ENCODE data around the gene AFP. TPM values are rescaled to one million over a fixed set of nuclear protein-coding genes. Genes with fewer than 3 reads are reported as not detected.

AFP gene
- total RNA-seq, 1 donor from 2014 or later: not detected

DNA sequence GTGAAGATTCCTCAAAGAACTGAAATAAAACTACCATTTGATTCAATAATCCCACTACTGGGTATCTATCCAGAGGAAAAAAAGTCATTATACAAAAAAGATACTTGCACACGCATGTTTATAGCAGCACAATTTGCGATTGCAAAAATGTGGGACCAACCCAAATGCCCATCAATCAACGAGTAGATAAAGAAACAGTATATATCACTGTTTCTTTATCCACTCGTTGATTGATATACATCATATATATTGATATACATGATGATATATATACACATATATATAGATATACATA, 13.6 kb upstream of the AFP start:
- H3K9ac ChIP-seq: no peak overlapping the region
- H3K27me3 ChIP-seq: no peaks in the 10 kb centered on the region
- H3K27me3 Mint-ChIP-seq (ENCODE audit: insufficient read depth, low read depth): peaks cover 5% of the 10 kb centered on the region
- H4K20me1 ChIP-seq (ENCODE audit: low read depth): no peaks in the 10 kb centered on the region
- no peak overlapping the region for H2AFZ ChIP-seq (replicated peaks)
- H3K36me3 ChIP-seq: no peaks in the 10 kb centered on the region
- H3K4me3 ChIP-seq: no peak overlapping the region
- no peak overlapping the region for H3K27ac Mint-ChIP-seq
- H3K27ac ChIP-seq: no peak overlapping the region
- TF ChIP-seq, protein P1, sequence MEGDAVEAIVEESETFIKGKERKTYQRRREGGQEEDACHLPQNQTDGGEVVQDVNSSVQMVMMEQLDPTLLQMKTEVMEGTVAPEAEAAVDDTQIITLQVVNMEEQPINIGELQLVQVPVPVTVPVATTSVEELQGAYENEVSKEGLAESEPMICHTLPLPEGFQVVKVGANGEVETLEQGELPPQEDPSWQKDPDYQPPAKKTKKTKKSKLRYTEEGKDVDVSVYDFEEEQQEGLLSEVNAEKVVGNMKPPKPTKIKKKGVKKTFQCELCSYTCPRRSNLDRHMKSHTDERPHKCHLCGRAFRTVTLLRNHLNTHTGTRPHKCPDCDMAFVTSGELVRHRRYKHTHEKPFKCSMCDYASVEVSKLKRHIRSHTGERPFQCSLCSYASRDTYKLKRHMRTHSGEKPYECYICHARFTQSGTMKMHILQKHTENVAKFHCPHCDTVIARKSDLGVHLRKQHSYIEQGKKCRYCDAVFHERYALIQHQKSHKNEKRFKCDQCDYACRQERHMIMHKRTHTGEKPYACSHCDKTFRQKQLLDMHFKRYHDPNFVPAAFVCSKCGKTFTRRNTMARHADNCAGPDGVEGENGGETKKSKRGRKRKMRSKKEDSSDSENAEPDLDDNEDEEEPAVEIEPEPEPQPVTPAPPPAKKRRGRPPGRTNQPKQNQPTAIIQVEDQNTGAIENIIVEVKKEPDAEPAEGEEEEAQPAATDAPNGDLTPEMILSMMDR (IDR thresholded peaks at IDR 0.05): no peak
- TF ChIP-seq EZH2 (IDR thresholded peaks at IDR 0.05): no peak
- no peak for TF ChIP-seq EZH2phosphoT487 (IDR thresholded peaks at IDR 0.05)
- H3K4me1 ChIP-seq: no peaks in the 10 kb centered on the region
- H3K4me3 Mint-ChIP-seq: no peak overlapping the region
- no peaks in the 10 kb centered on the region for H3K9me3 ChIP-seq (ENCODE audit: low read depth)
- no peaks in the 10 kb centered on the region for H3K36me3 Mint-ChIP-seq
- no peaks in the 10 kb centered on the region for H3K9me3 Mint-ChIP-seq
- no peak for DNase-seq (ENCODE audit: low spot score)
- H3K4me1 Mint-ChIP-seq: no peaks in the 10 kb centered on the region
- no peaks in the 10 kb centered on the region for H3F3A ChIP-seq (ENCODE audit: low read depth)
- no peaks in the 10 kb centered on the region for H3K79me2 ChIP-seq (ENCODE audit: low read depth)
- H3K4me2 ChIP-seq: no peak overlapping the region

DNA sequence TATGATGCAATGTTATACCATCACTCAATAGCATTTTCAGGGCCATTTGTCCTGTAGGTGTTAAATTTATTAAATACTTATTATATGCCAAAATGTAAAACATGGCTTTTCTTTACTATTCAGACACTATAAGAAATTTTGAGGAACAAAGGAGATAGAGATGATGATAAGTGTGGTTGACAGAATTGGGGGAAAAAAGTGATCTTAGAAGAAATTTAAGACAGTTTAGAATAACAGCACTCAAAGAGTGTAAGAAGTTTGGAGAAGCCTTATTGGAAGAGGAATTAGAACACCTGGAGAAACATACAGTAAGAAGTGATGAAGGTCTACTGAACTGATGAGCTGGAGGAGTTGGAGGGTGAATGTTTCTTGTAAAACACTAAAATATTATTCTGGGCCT, 12.8 kb upstream of the AFP start:
- Histone ChIP-seq H3K27ac (no peak overlapping the region), H3K4me2 (no peak overlapping the region), H2AFZ (replicated peaks) (no peak overlapping the region), H3K9me3 (ENCODE audit: low read depth) (no peaks in the 10 kb centered on the region), H4K20me1 (ENCODE audit: low read depth) (no peaks in the 10 kb centered on the region), H3K4me1 (no peaks in the 10 kb centered on the region), H3K36me3 (no peaks in the 10 kb centered on the region), H3K79me2 (ENCODE audit: low read depth) (no peaks in the 10 kb centered on the region), H3F3A (ENCODE audit: low read depth) (no peaks in the 10 kb centered on the region), H3K27me3 (no peaks in the 10 kb centered on the region), H3K4me3 (no peak overlapping the region), H3K9ac (no peak overlapping the region)
- Mint-ChIP-seq H3K4me3 (no peak overlapping the region), H3K27me3 (ENCODE audit: insufficient read depth, low read depth) (peaks cover 2% of the 10 kb centered on the region), H3K4me1 (no peaks in the 10 kb centered on the region), H3K9me3 (no peaks in the 10 kb centered on the region), H3K27ac (no peak overlapping the region), H3K36me3 (no peaks in the 10 kb centered on the region)
- TF ChIP-seq EZH2 (IDR thresholded peaks at IDR 0.05) (no peak), EZH2phosphoT487 (IDR thresholded peaks at IDR 0.05) (no peak)
- TF ChIP-seq, protein P1 (IDR thresholded peaks at IDR 0.05): no peak
- DNase-seq (ENCODE audit: low spot score): no peak

DNA sequence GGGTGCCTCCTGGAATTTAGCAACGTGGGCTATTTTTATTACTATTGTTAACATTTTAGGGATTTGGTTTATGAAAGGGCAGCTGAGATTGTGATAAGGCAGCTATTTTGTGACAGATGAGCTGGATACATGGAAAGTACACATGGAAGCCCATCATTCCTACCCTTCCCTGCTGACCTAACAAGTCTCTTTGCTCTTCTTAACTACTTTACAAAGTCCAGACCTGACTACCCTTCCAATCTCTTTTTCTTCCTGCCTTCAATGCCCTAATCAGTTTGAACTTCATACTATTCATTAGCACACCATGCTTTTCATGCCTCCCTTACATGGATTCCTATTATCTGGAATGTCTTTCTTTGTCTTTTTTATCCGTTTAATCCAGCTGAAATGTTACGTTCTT, 9.4 kb upstream of the AFP start:
- Histone ChIP-seq H3K4me1 (no peaks in the 10 kb centered on the region), H3K36me3 (no peaks in the 10 kb centered on the region), H3K9ac (no peak overlapping the region), H3K79me2 (ENCODE audit: low read depth) (no peaks in the 10 kb centered on the region), H3K27me3 (no peaks in the 10 kb centered on the region), H3K9me3 (ENCODE audit: low read depth) (no peaks in the 10 kb centered on the region), H3F3A (ENCODE audit: low read depth) (no peaks in the 10 kb centered on the region), H3K27ac (no peak overlapping the region), H3K4me3 (no peak overlapping the region), H4K20me1 (ENCODE audit: low read depth) (no peaks in the 10 kb centered on the region), H3K4me2 (no peak overlapping the region), H2AFZ (replicated peaks) (no peak overlapping the region)
- no peak overlapping the region for H3K27ac Mint-ChIP-seq
- no peak for DNase-seq (ENCODE audit: low spot score)
- H3K36me3 Mint-ChIP-seq: no peaks in the 10 kb centered on the region
- no peak for TF ChIP-seq EZH2phosphoT487 (IDR thresholded peaks at IDR 0.05)
- H3K4me1 Mint-ChIP-seq: no peaks in the 10 kb centered on the region
- H3K27me3 Mint-ChIP-seq (ENCODE audit: insufficient read depth, low read depth): peaks cover 2% of the 10 kb centered on the region
- no peak overlapping the region for H3K4me3 Mint-ChIP-seq
- no peaks in the 10 kb centered on the region for H3K9me3 Mint-ChIP-seq

DNA sequence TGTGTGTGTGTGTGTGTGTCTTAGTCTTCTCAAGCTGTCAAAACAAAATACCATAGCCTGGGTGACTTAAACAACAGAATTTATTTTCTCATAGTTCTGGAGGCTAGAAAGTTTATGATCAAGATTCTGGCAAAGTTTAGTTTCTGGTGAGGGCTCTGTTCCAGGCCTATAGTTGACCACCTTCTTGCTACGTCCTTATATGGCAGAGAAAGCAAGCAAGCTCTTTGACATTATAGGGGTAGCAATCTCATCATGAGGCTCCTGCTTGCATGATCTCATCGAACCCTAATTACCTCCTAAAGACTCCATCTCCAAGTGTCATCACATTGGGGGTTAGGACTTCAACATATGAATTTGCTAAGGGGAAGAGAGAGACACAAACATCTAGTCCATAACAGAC, 6.9 kb upstream of the AFP start:
- Histone ChIP-seq H3K79me2 (ENCODE audit: low read depth) (no peaks in the 10 kb centered on the region), H3K9ac (no peak overlapping the region), H3K4me3 (no peak overlapping the region), H3K36me3 (no peaks in the 10 kb centered on the region), H3K4me1 (no peaks in the 10 kb centered on the region), H2AFZ (replicated peaks) (no peak overlapping the region), H3F3A (ENCODE audit: low read depth) (no peaks in the 10 kb centered on the region), H3K4me2 (no peak overlapping the region), H3K9me3 (ENCODE audit: low read depth) (no peaks in the 10 kb centered on the region), H3K27me3 (no peaks in the 10 kb centered on the region), H3K27ac (no peak overlapping the region), H4K20me1 (ENCODE audit: low read depth) (no peaks in the 10 kb centered on the region)
- H3K9me3 Mint-ChIP-seq: no peaks in the 10 kb centered on the region
- H3K4me1 Mint-ChIP-seq: no peaks in the 10 kb centered on the region
- DNase-seq (ENCODE audit: low spot score): no peak
- no peak for TF ChIP-seq EZH2 (IDR thresholded peaks at IDR 0.05)
- no peak overlapping the region for H3K4me3 Mint-ChIP-seq
- no peak overlapping the region for H3K27ac Mint-ChIP-seq
- H3K36me3 Mint-ChIP-seq: no peaks in the 10 kb centered on the region
- H3K27me3 Mint-ChIP-seq (ENCODE audit: insufficient read depth, low read depth): peaks cover 2% of the 10 kb centered on the region
